HepG2 (cell line): ENCODE results near the gene SNF8. TPM values are rescaled to one million over a fixed set of nuclear protein-coding genes. Genes with fewer than 3 reads are reported as not detected.

ENCODE experiments used
- CENPT ChIP-seq: sonication (generic); formaldehyde crosslinking; IDR thresholded peaks from 2 replicates; pipeline ENCODE4 v1.8.0; 2022; ENCODE audit warnings: low read depth, mild to moderate bottlenecking, moderate library complexity, missing genetic modification reagents
- DNMT3B ChIP-seq: conservative IDR thresholded peaks from 2 replicates; pipeline ENCODE4 v1.6.1; 2016; ENCODE audit warnings: missing biosample characterization, control low read depth
- DRAP1 ChIP-seq: IDR thresholded peaks from 2 replicates; pipeline ENCODE4 v1.6.1; 2016; ENCODE audit warnings: missing genetic modification reagents, missing compliant biosample characterization
- EED ChIP-seq: sonication (generic); formaldehyde crosslinking; IDR thresholded peaks from 2 replicates; pipeline ENCODE4 v1.5.0; 2020; ENCODE audit warnings: mild to moderate bottlenecking, missing genetic modification reagents
- GTF3A ChIP-seq: sonication (generic); formaldehyde crosslinking; conservative IDR thresholded peaks from 2 replicates; pipeline ENCODE4 v1.4.0; 2020; ENCODE audit warnings: mild to moderate bottlenecking, missing genetic modification reagents
- HMGXB3 ChIP-seq: sonication (generic); formaldehyde crosslinking; IDR thresholded peaks from 2 replicates; pipeline ENCODE4 v1.4.0; 2020; ENCODE audit warnings: missing genetic modification reagents, borderline replicate concordance
- NFKB2 ChIP-seq: sonication (generic); formaldehyde crosslinking; IDR thresholded peaks from 2 replicates; pipeline ENCODE4 v1.4.0; 2020; ENCODE audit warnings: missing genetic modification reagents, borderline replicate concordance
- NONO ChIP-seq, 2 experiments: fragments of 450-650 bp in 1 of 2; sonication (generic) in 1 of 2; formaldehyde crosslinking in 1 of 2; IDR thresholded peaks in 1 of 2; conservative IDR thresholded peaks in 1 of 2; 2 replicates each; pipeline versions ENCODE4 v1.6.1 to v1.8.0; 2017 to 2022; ENCODE audit warnings: mild to moderate bottlenecking in 1 of 2, missing genetic modification reagents in 1 of 2, moderate library complexity in 1 of 2
- PAXIP1 ChIP-seq: sonication (generic); formaldehyde crosslinking; conservative IDR thresholded peaks from 2 replicates; pipeline ENCODE4 v1.4.0; 2020; ENCODE audit warnings: mild to moderate bottlenecking, missing genetic modification reagents, moderate library complexity
- PITX1 ChIP-seq: sonication (generic); formaldehyde crosslinking; IDR thresholded peaks from 2 replicates; pipeline ENCODE4 v1.5.1; 2020; ENCODE audit warnings: mild to moderate bottlenecking, missing genetic modification reagents
- POLR2A ChIP-seq, 2 experiments: IDR thresholded peaks; 2 replicates each; pipeline ENCODE4 v1.6.1; 2011; ENCODE audit warnings: low read depth in 2 of 2, low read length in 2 of 2, mild to moderate bottlenecking in 1 of 2, moderate library complexity in 1 of 2; ENCODE audit not compliant: insufficient read depth in 1 of 2
- RBFOX2 ChIP-seq: fragments of 200-400 bp; formaldehyde crosslinking; IDR thresholded peaks from 2 replicates; pipeline ENCODE4 v1.6.1; 2017; ENCODE audit warnings: low read depth, mild to moderate bottlenecking, low read length
- U2AF2 ChIP-seq: fragments of 200-400 bp; formaldehyde crosslinking; IDR thresholded peaks from 2 replicates; pipeline ENCODE4 v1.6.1; 2017; ENCODE audit warnings: low read depth, mild to moderate bottlenecking, low read length
- ZBTB8A ChIP-seq: sonication (generic); formaldehyde crosslinking; IDR thresholded peaks from 2 replicates; pipeline ENCODE4 v1.4.0; 2020; ENCODE audit warnings: mild to moderate bottlenecking, low read depth, missing genetic modification reagents, borderline replicate concordance
- ZFP90 ChIP-seq: sonication (generic); formaldehyde crosslinking; IDR thresholded peaks from 2 replicates; pipeline ENCODE4 v1.8.0; 2022; ENCODE audit warnings: missing genetic modification reagents, mild to moderate bottlenecking, inconsistent platforms, borderline replicate concordance
- ZNF20 ChIP-seq: sonication (generic); formaldehyde crosslinking; IDR thresholded peaks from 2 replicates; pipeline ENCODE4 v1.4.0; 2020; ENCODE audit warnings: mild to moderate bottlenecking, moderate library complexity, missing genetic modification reagents
- ZNF431 ChIP-seq: sonication (generic); formaldehyde crosslinking; IDR thresholded peaks from 2 replicates; pipeline ENCODE4 v1.9.0; 2022; ENCODE audit warnings: missing genetic modification reagents, low read depth, mild to moderate bottlenecking, borderline replicate concordance
- ZNF44 ChIP-seq: sonication (generic); formaldehyde crosslinking; IDR thresholded peaks from 2 replicates; pipeline ENCODE4 v1.5.1; 2020; ENCODE audit warnings: mild to moderate bottlenecking, missing genetic modification reagents
- ZNF589 ChIP-seq: sonication (generic); formaldehyde crosslinking; conservative IDR thresholded peaks from 2 replicates; pipeline ENCODE4 v1.8.0; 2022; ENCODE audit warnings: mild to moderate bottlenecking, moderate library complexity, missing genetic modification reagents
- ZNF709 ChIP-seq: sonication (generic); formaldehyde crosslinking; IDR thresholded peaks from 2 replicates; pipeline ENCODE4 v1.5.0; 2020; ENCODE audit warnings: mild to moderate bottlenecking, missing genetic modification reagents
- ZNF740 ChIP-seq: sonication (generic); formaldehyde crosslinking; IDR thresholded peaks from 2 replicates; pipeline ENCODE4 v1.4.0; 2020; ENCODE audit warnings: missing genetic modification reagents
- polyA plus RNA-seq, 8 experiments: library from polyadenylated mRNA; depleted of rRNA in 3 of 8; stranded (reverse) in 7 of 8; unstranded in 1 of 8; fragments of >200 nt; fragmentation: Illumina TruSeq in 4 of 8; extraction: Trizol in 4 of 8; gene quantifications; 2 replicates each; pipeline versions ENCODE4 v1.2.1 to v1.2.3, GENCODE V29; 2011 to 2016; ENCODE audit warnings: low read depth in 4 of 8, missing spikeins in 1 of 8, mixed read lengths in 1 of 8; ENCODE audit not compliant: insufficient read depth in 1 of 8
- total RNA-seq, 5 experiments: library from RNA; depleted of rRNA; stranded (reverse); fragments of >200 nt; fragmentation: Illumina TruSeq; extraction: Trizol; gene quantifications; 2 replicates each; pipeline ENCODE4 v1.2.3, GENCODE V29; 2016; ENCODE audit warnings: low read depth in 1 of 5

Gene SNF8
- total and polyA plus RNA-seq, 2 of the 13 experiments (the other 11 are each of a cell fraction or from before 2014, with no cell fraction given), result 114 to 153 TPM

- peak; percentile 83; the same call in 1 of the 2 replicates for TF ChIP-seq HMGXB3
- peak; percentile 86 for TF ChIP-seq ZFP90 (CRISPR knock-in tag)
- TF ChIP-seq GTF3A (CRISPR knock-in tag), result no peak
- TF ChIP-seq DNMT3B (CRISPR knock-in tag), result no peak
- TF ChIP-seq ZNF589 (CRISPR knock-in tag), result peak; percentile 91
- TF ChIP-seq DRAP1, result peak; percentile 84
- TF ChIP-seq ZNF740, result peak; percentile 83; the same call in 1 of the 2 replicates
- peak; percentile 96 for TF ChIP-seq NFKB2 (CRISPR knock-in tag)
- peak; percentile 84; the same call in 1 of the 2 replicates for TF ChIP-seq ZNF44 (CRISPR knock-in tag)
- peak; percentile 62 for TF ChIP-seq PAXIP1 (CRISPR knock-in tag)
- TF ChIP-seq ZNF20, result no peak
- TF ChIP-seq NONO (IDR thresholded peaks at IDR 0.05), result no peak
- TF ChIP-seq NONO (CRISPR knock-in tag; conservative IDR thresholded peaks at IDR 0.05), result peak; percentile 97
- peak; percentile 62 for TF ChIP-seq EED (CRISPR knock-in tag)
- TF ChIP-seq ZBTB8A (CRISPR knock-in tag), result peak; percentile 81; the same call in 1 of the 2 replicates
- peak; percentile 91 to 92 for TF ChIP-seq POLR2A (IDR thresholded peaks at IDR 0.05; ENCODE audit: insufficient read depth in 1 of 2, low read depth in 2 of 2, low read length in 2 of 2)
- peak; percentile 100 for TF ChIP-seq RBFOX2
- peak; percentile 95 for TF ChIP-seq CENPT (CRISPR knock-in tag)
- no peak for TF ChIP-seq U2AF2
- TF ChIP-seq PITX1 (CRISPR knock-in tag), result peak; percentile 91
- peak; percentile 82; the same call in 1 of the 2 replicates for TF ChIP-seq ZNF431
- peak; percentile 83 for TF ChIP-seq ZNF709 (CRISPR knock-in tag)
Observed at GRCh38 chr17:48944515-48945260, at the start of gene SNF8 (continued).
